GM18502 (cell line): ENCODE data around the gene SAFB.

Experiments
- ATAC-seq: cut with Tn5 transposase; IDR thresholded peaks from one replicate; pipeline ENCODE4 v1.9.1; 2021; ENCODE audit warnings: mild to moderate bottlenecking; ENCODE audit not compliant: unreplicated experiment, poor library complexity

SAFB gene

DNA sequence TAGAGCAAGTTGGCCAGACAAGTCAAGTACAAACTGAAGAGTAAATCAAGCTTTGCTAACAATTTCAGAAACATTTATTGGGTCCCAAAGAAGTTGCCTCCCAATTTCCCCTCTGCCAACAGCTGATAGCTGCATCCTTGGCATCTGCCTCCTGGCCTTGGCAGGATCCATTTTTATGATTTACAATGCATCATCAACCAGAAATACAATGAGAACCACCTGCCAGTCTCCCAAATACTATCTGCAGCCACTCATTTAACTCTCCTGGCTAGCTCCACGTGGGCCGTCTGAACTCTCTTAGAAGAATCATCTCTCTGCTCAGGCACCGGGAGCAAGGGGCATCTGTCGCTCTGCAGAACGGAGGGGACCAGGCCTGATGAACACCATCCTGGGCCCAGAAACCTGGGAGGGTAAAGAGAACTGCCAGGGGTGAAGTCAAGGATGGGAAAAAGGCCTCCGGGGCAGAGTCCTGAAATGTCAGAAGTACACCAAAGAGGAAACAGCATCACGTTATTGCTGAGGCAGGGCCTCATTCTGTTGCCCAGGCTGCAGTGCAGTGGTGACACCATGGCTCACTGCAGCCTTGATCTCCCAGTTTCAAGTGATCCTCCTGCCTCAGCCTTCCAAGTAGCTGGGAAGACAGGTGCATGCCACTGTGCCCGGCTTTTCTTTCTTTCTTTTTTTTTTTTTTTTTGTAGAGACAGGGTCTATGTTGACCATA is 94.5 kb downstream of the SAFB start:
- ATAC-seq: no peak
